GM23338 (cell line): ENCODE measurements around the gene APBA2. TPM values are rescaled to one million over a fixed set of nuclear protein-coding genes. Genes with fewer than 3 reads are reported as not detected.

ENCODE experiments used
- ATAC-seq: fragments of 200-7000 bp; cut with Tn5 transposase; 3 replicates; pipeline ENCODE4 v1.9.1; 2020
- DNase-seq: peaks from one replicate; pipeline ENCODE4 v3.0.0-alpha.2; 2015; ENCODE audit warnings: low spot score
- H2AFZ ChIP-seq: fragments of 200-600 bp; sonication (generic); 2 replicates; pipeline ENCODE4 v1.8.0; 2016; ENCODE audit warnings: antibody characterized with exemption, mild to moderate bottlenecking, moderate library complexity
- H3F3A ChIP-seq: fragments of 200-600 bp; sonication (generic); replicated peaks from 2 replicates; pipeline ENCODE4 v1.8.0; 2017; ENCODE audit warnings: antibody characterized with exemption, mixed run types, low read depth
- H3K27ac ChIP-seq: fragments of 200-600 bp; sonication (generic); 2 replicates; pipeline ENCODE4 v1.6.1; 2016; ENCODE audit warnings: low read depth
- H3K27me3 ChIP-seq: fragments of 200-600 bp; sonication (generic); 2 replicates; pipeline ENCODE4 v1.8.0; 2016; ENCODE audit warnings: mild to moderate bottlenecking, mixed run types, moderate library complexity; ENCODE audit not compliant: insufficient read depth
- H3K36me3 ChIP-seq: fragments of 200-600 bp; sonication (generic); 2 replicates; pipeline ENCODE4 v1.8.0; 2016; ENCODE audit warnings: mild to moderate bottlenecking; ENCODE audit not compliant: insufficient read depth
- H3K4me1 ChIP-seq: fragments of 200-600 bp; sonication (generic); 2 replicates; pipeline ENCODE4 v1.8.0; 2016; ENCODE audit warnings: mild to moderate bottlenecking, moderate library complexity; ENCODE audit not compliant: insufficient read depth
- H3K4me2 ChIP-seq: fragments of 200-600 bp; sonication (generic); 2 replicates; pipeline ENCODE4 v1.7.1; 2017; ENCODE audit warnings: mixed run types
- H3K4me3 ChIP-seq: fragments of 200-600 bp; sonication (generic); 2 replicates; pipeline ENCODE4 v1.6.1; 2016; ENCODE audit warnings: mixed run types
- H3K79me2 ChIP-seq: fragments of 200-600 bp; sonication (generic); replicated peaks from 2 replicates; pipeline ENCODE4 v1.8.0; 2017; ENCODE audit warnings: mild to moderate bottlenecking; ENCODE audit not compliant: insufficient read depth
- H3K9me2 ChIP-seq: fragments of 200-600 bp; sonication (generic); 2 replicates; pipeline ENCODE4 v1.8.0; 2017; ENCODE audit not compliant: insufficient read depth
- H4K20me1 ChIP-seq: fragments of 200-600 bp; sonication (generic); replicated peaks from 2 replicates; pipeline ENCODE4 v1.8.0; 2017; ENCODE audit warnings: mild to moderate bottlenecking; ENCODE audit not compliant: insufficient read depth
- H3K27ac Mint-ChIP-seq: 2 replicates; pipeline ENCODE4 v1.8.0; 2020; ENCODE audit warnings: inconsistent platforms, mild to moderate bottlenecking, moderate library complexity, mixed read lengths
- H3K27me3 Mint-ChIP-seq: 3 replicates; pipeline ENCODE4 v1.8.0; 2022; ENCODE audit warnings: low read depth, mild to moderate bottlenecking, moderate library complexity, mixed read lengths, inconsistent platforms; ENCODE audit not compliant: insufficient read depth, poor library complexity
- H3K36me3 Mint-ChIP-seq: 3 replicates; pipeline ENCODE4 v1.8.0; 2021; ENCODE audit warnings: low read depth, mild to moderate bottlenecking, inconsistent platforms, moderate library complexity, mixed read lengths
- H3K4me1 Mint-ChIP-seq: 3 replicates; pipeline ENCODE4 v1.8.0; 2020; ENCODE audit warnings: mild to moderate bottlenecking, inconsistent platforms, mixed read lengths
- H3K4me3 Mint-ChIP-seq: 3 replicates; pipeline ENCODE4 v1.8.0; 2021; ENCODE audit warnings: moderate library complexity, mild to moderate bottlenecking, inconsistent platforms, mixed read lengths
- H3K9me3 Mint-ChIP-seq: 3 replicates; pipeline ENCODE4 v1.8.0; 2020; ENCODE audit warnings: moderate library complexity, mild to moderate bottlenecking, inconsistent platforms, mixed read lengths
- EZH2 ChIP-seq: fragments of 200-600 bp; sonication (generic); IDR thresholded peaks from one replicate; pipeline ENCODE4 v1.8.0; 2017; ENCODE audit warnings: antibody characterized with exemption, mild to moderate bottlenecking, low read depth; ENCODE audit not compliant: unreplicated experiment
- NANOG ChIP-seq: IDR thresholded peaks from 2 replicates; pipeline ENCODE4 v1.6.1; 2016; ENCODE audit warnings: antibody characterized with exemption, borderline replicate concordance
- POLR2AphosphoS5 ChIP-seq: IDR thresholded peaks from 2 replicates; pipeline ENCODE4 v1.6.1; 2016; ENCODE audit warnings: antibody characterized with exemption, low read depth
- REST ChIP-seq: IDR thresholded peaks from one replicate; pipeline ENCODE4 v1.6.1; 2018; ENCODE audit warnings: antibody characterized with exemption; ENCODE audit not compliant: unreplicated experiment
- STAT1 ChIP-seq: IDR thresholded peaks from one replicate; pipeline ENCODE4 v1.6.1; 2016; ENCODE audit warnings: antibody characterized with exemption; ENCODE audit not compliant: unreplicated experiment
- ZNF114 ChIP-seq: fragments of 250-450 bp; sonication (Bioruptor Pico); IDR thresholded peaks from 2 replicates; pipeline ENCODE4 v1.5.0; 2020; ENCODE audit warnings: mild to moderate bottlenecking, moderate library complexity
- ZNF462 ChIP-seq: fragments of 250-450 bp; sonication (Bioruptor Pico); IDR thresholded peaks from 2 replicates; pipeline ENCODE4 v1.5.0; 2020; ENCODE audit warnings: mild to moderate bottlenecking, moderate library complexity
- polyA plus RNA-seq: library from polyadenylated mRNA; unstranded; fragments of >200 nt; fragmentation: Nextera tagmentation; extraction: Ambion mirVana; gene quantifications from 2 replicates; pipeline ENCODE4 v1.2.1, GENCODE V29; 2016
- total RNA-seq: library from RNA; depleted of rRNA; stranded (reverse); fragments of >200 nt; shearing (Covaris generic); gene quantifications from 2 replicates; pipeline ENCODE4 v1.2.3, GENCODE V29; 2014
- TF ChIP-seq, protein P1 (sequence below), 2 experiments: fragments of 200-600 bp in 1 of 2; sonication (generic) in 1 of 2; conservative IDR thresholded peaks; 2 replicates each; pipeline versions ENCODE4 v1.5.1 to v1.6.1; 2016 to 2017; ENCODE audit warnings: antibody characterized with exemption in 2 of 2, low read depth in 2 of 2, mild to moderate bottlenecking in 2 of 2, moderate library complexity in 1 of 2

Gene APBA2
- total and polyA plus RNA-seq, 2 experiments from 2014 or later, result 5.9 to 24.7 TPM

GRCh38 chr15:28890711-28891495 lies 5.1 kb downstream of the APBA2 start:
- no peak for ATAC-seq
- Mint-ChIP-seq H3K9me3 (peaks cover 6% of the 10 kb centered on the region; the same call in 2 of the 3 replicates), H3K36me3 (peaks cover 5% of the 10 kb centered on the region; the same call in 2 of the 3 replicates), H3K27ac (no peak overlapping the region), H3K4me1 (peaks cover 15% of the 10 kb centered on the region), H3K4me3 (no peak overlapping the region), H3K27me3 (peaks cover 18% of the 10 kb centered on the region)
- H3K4me3 ChIP-seq, result no peak overlapping the region
- H3K27ac ChIP-seq, result no peak overlapping the region
- peaks cover 13% of the 10 kb centered on the region for H3K27me3 ChIP-seq
- no peaks in the 10 kb centered on the region for H3K36me3 ChIP-seq
- H2AFZ ChIP-seq, result no peak overlapping the region
- no peak for DNase-seq
- no peaks in the 10 kb centered on the region for H3K79me2 ChIP-seq
- H3K4me1 ChIP-seq, result no peaks in the 10 kb centered on the region
- H3F3A ChIP-seq, result no peaks in the 10 kb centered on the region
- no peak for TF ChIP-seq NANOG
- no peak for TF ChIP-seq ZNF114
- no peak for TF ChIP-seq STAT1
- H3K9me2 ChIP-seq, result no peaks in the 10 kb centered on the region
- no peaks in the 10 kb centered on the region for H4K20me1 ChIP-seq
- H3K4me2 ChIP-seq, result no peak overlapping the region

DNA sequence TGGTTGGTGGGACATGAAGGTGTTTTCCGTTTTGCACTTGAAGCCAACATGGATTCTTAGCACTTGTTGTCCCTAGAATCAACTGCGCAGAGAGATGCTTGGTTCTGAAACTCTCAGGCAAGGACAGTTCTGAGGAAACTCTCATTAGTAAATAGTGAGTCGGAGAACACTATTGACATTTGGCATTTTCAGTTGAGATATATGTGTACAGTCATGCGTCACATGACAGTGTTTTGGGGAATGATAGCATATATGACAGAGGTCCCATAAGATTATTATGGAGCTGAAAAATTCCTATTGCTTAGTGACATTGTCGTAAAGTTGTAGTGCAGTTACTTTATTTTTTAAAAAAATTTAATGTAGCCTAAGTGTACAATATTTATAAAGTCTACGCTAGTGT lies 5.8 kb downstream of the APBA2 start:
- Histone ChIP-seq H2AFZ (no peak overlapping the region), H3K27me3 (peaks cover 11% of the 10 kb centered on the region), H3F3A (no peaks in the 10 kb centered on the region), H3K9me2 (no peaks in the 10 kb centered on the region), H3K79me2 (no peaks in the 10 kb centered on the region), H3K4me2 (no peak overlapping the region), H3K36me3 (no peaks in the 10 kb centered on the region), H3K4me3 (no peak overlapping the region), H3K4me1 (no peaks in the 10 kb centered on the region), H3K27ac (no peak overlapping the region), H4K20me1 (no peaks in the 10 kb centered on the region)
- H3K4me3 Mint-ChIP-seq, result no peak overlapping the region
- no peak overlapping the region for H3K27ac Mint-ChIP-seq
- peaks cover 18% of the 10 kb centered on the region for H3K27me3 Mint-ChIP-seq
- peaks cover 15% of the 10 kb centered on the region for H3K4me1 Mint-ChIP-seq
- DNase-seq (no peak), ATAC-seq (no peak)
- H3K36me3 Mint-ChIP-seq, result peaks cover 12% of the 10 kb centered on the region
- peaks cover 12% of the 10 kb centered on the region for H3K9me3 Mint-ChIP-seq
- TF ChIP-seq NANOG, result no peak
- TF ChIP-seq ZNF462 (CRISPR knock-in tag), result no peak
- TF ChIP-seq, protein P1, sequence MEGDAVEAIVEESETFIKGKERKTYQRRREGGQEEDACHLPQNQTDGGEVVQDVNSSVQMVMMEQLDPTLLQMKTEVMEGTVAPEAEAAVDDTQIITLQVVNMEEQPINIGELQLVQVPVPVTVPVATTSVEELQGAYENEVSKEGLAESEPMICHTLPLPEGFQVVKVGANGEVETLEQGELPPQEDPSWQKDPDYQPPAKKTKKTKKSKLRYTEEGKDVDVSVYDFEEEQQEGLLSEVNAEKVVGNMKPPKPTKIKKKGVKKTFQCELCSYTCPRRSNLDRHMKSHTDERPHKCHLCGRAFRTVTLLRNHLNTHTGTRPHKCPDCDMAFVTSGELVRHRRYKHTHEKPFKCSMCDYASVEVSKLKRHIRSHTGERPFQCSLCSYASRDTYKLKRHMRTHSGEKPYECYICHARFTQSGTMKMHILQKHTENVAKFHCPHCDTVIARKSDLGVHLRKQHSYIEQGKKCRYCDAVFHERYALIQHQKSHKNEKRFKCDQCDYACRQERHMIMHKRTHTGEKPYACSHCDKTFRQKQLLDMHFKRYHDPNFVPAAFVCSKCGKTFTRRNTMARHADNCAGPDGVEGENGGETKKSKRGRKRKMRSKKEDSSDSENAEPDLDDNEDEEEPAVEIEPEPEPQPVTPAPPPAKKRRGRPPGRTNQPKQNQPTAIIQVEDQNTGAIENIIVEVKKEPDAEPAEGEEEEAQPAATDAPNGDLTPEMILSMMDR (conservative IDR thresholded peaks at IDR 0.05; ENCODE audit: low read depth in 2 of 2), result no peak
- TF ChIP-seq POLR2AphosphoS5, result no peak
- TF ChIP-seq ZNF114, result no peak
- no peak for TF ChIP-seq REST
- no peak for TF ChIP-seq EZH2
